GM12878 (cell line): ENCODE measurements around the gene THADA. TPM values are rescaled to one million over a fixed set of nuclear protein-coding genes. Genes with fewer than 3 reads are reported as not detected.

Experiments
- ATAC-seq: fragments of 200-7000 bp; cut with Tn5 transposase; 3 replicates; pipeline ENCODE4 v1.9.1; 2020; ENCODE audit warnings: mild to moderate bottlenecking, moderate library complexity
- BruUV-seq: library from RNA; stranded (reverse); fragments of 400-500 nt; replicated peaks from 2 replicates; lab custom pipeline; 2021; lab: Mats Ljungman, UMichigan
- CTCF ChIA-PET: fragments of 300-600 bp; sonication (Branson Sonifier 250); formaldehyde crosslinking; extraction: SDS; loops from one replicate; lab custom pipeline; 2021; ENCODE audit warnings: inconsistent platforms; lab: Yijun Ruan, JAX
- POLR2A ChIA-PET: fragments of 350-600 bp; formaldehyde crosslinking; extraction: SDS; loops from one replicate; lab custom pipeline; 2021; ENCODE audit warnings: inconsistent platforms; lab: Charles Lee
- RAD21 ChIA-PET: fragments of 300-600 bp; sonication (Branson Sonifier 250); formaldehyde crosslinking; loops from one replicate; lab custom pipeline; 2023; ENCODE audit warnings: antibody characterized with exemption; ENCODE audit not compliant: unreplicated experiment; lab: Charles Lee
- SMC1A ChIA-PET: fragments of 300-600 bp; sonication (Branson Sonifier 250); formaldehyde crosslinking; loops from one replicate; lab custom pipeline; 2023; ENCODE audit not compliant: unreplicated experiment, uncharacterized antibody; lab: Charles Lee
- DNase-seq: peaks from one replicate; pipeline ENCODE4 v3.0.0-alpha.2; 2011; ENCODE audit warnings: low read depth, low spot score
- FAIRE-seq: peaks from 3 replicates; lab custom pipeline; 2011; peaks lifted over from hg19 to GRCh38; lab: Jason Lieb, UNC
- H2AFZ ChIP-seq: 2 replicates; pipeline ENCODE4 v1.6.0; 2011; ENCODE audit warnings: low read depth, low read length, control low read depth; ENCODE audit not compliant: control insufficient read depth
- H3K27ac ChIP-seq: 2 replicates; pipeline ENCODE4 v1.5.1; 2011; ENCODE audit warnings: control low read depth; ENCODE audit not compliant: control insufficient read depth, insufficient read depth
- H3K27me3 ChIP-seq, 2 experiments: replicated peaks in 1 of 2; 2 replicates each; pipeline versions ENCODE4 v1.6.0 to v1.6.1; 2011; ENCODE audit warnings: low read length in 1 of 2; ENCODE audit not compliant: control insufficient read depth in 2 of 2, insufficient read depth in 2 of 2
- H3K36me3 ChIP-seq, 2 experiments: 2 replicates each; pipeline ENCODE4 v1.5.1; 2011; ENCODE audit warnings: low read length in 1 of 2; ENCODE audit not compliant: control insufficient read depth in 2 of 2, insufficient read depth in 2 of 2
- H3K4me1 ChIP-seq: 2 replicates; pipeline ENCODE4 v1.6.1; 2011; ENCODE audit warnings: mild to moderate bottlenecking, low read length, moderate library complexity, mixed read lengths; ENCODE audit not compliant: control insufficient read depth, insufficient read depth
- H3K4me2 ChIP-seq: 2 replicates; pipeline ENCODE4 v1.6.0; 2011; ENCODE audit warnings: control low read depth; ENCODE audit not compliant: control insufficient read depth, insufficient read depth
- H3K4me3 ChIP-seq: fragments of 200-600 bp; sonication (generic); 2 replicates; pipeline ENCODE4 v1.5.1; 2016
- H3K79me2 ChIP-seq: 2 replicates; pipeline ENCODE4 v1.6.0; 2011; ENCODE audit warnings: low read length; ENCODE audit not compliant: control insufficient read depth, insufficient read depth
- H3K9ac ChIP-seq: 2 replicates; pipeline ENCODE4 v1.8.0; 2011; ENCODE audit warnings: low read length, control low read depth, mixed read lengths; ENCODE audit not compliant: control insufficient read depth, insufficient read depth
- H3K9me3 ChIP-seq: replicated peaks from 3 replicates; pipeline ENCODE4 v1.5.1; 2011; ENCODE audit warnings: mild to moderate bottlenecking, low read length; ENCODE audit not compliant: control insufficient read depth, insufficient read depth
- H4K20me1 ChIP-seq: 2 replicates; pipeline ENCODE4 v1.6.0; 2011; ENCODE audit not compliant: control insufficient read depth, insufficient read depth
- CHD1 ChIP-seq: IDR thresholded peaks from 2 replicates; pipeline ENCODE4 v1.6.1; 2012; ENCODE audit warnings: low read depth, low read length, improper control_type of control experiment
- KLF5 ChIP-seq: fragments of 450-650 bp; IDR thresholded peaks from 2 replicates; pipeline ENCODE4 v1.6.1; 2014; ENCODE audit warnings: mild to moderate bottlenecking; ENCODE audit not compliant: partially characterized antibody
- NFIC ChIP-seq: IDR thresholded peaks from 2 replicates; pipeline ENCODE4 v1.6.1; 2012; ENCODE audit warnings: low read depth, mild to moderate bottlenecking, inconsistent platforms, low read length, moderate library complexity
- NR2C1 ChIP-seq: fragments of 450-650 bp; IDR thresholded peaks from 2 replicates; pipeline ENCODE4 v1.6.1; 2017; ENCODE audit warnings: antibody characterized with exemption, mild to moderate bottlenecking, moderate library complexity
- ZNF207 ChIP-seq: fragments of 450-650 bp; IDR thresholded peaks from 2 replicates; pipeline ENCODE4 v1.6.1; 2014; ENCODE audit warnings: antibody characterized with exemption, mild to moderate bottlenecking, borderline replicate concordance
- WGBS: methylation state at CpG from one replicate; pipeline ENCODE4 v1.1.6; 2016; ENCODE audit warnings: low lambda C conversion rate; ENCODE audit not compliant: insufficient replicate concordance, insufficient coverage; ENCODE audit errors: missing lambda C conversion rate; 5-methylcytosine and 5-hydroxymethylcytosine counted together
- in situ Hi-C: fragments of 300-500 bp; cut with MboI; formaldehyde crosslinking; loops from 9 replicates; pipeline ENCODE4 v1.14.3; 2018; ENCODE audit warnings: mixed read lengths
- intact Hi-C: fragments of 100-400 bp; cut with micrococcal nuclease; formaldehyde crosslinking; loops from one replicate; pipeline ENCODE4 v1.14.2; 2022; ENCODE audit not compliant: unreplicated experiment
- polyA plus RNA-seq, 11 experiments: library from polyadenylated mRNA; depleted of rRNA in 4 of 11; unstranded in 6 of 11; stranded (reverse) in 5 of 11; fragments of >200 nt; fragmentation: Nextera tagmentation in 4 of 11; fragmentation: Illumina TruSeq in 1 of 11; extraction: Ambion mirVana in 4 of 11; extraction: Trizol in 1 of 11; gene quantifications; 1 replicate in 1 of 11; 2 replicates in 10 of 11; pipeline versions ENCODE4 v1.2.1 to v1.2.3, GENCODE V29; 2011 to 2016; ENCODE audit warnings: inconsistent platforms in 2 of 11, missing spikeins in 2 of 11, low read depth in 1 of 11
- total RNA-seq, 4 experiments: library from RNA; depleted of rRNA in 3 of 4; stranded (reverse); fragments of >200 nt in 3 of 4; fragmentation: Illumina TruSeq in 1 of 4; extraction: Trizol in 1 of 4; gene quantifications; 2 replicates each; pipeline versions ENCODE4 v1.2.1 to v1.2.3, GENCODE V29; 2013 to 2021
- TF ChIP-seq, protein P1 (sequence below): fragments of 450-650 bp; IDR thresholded peaks from 2 replicates; pipeline ENCODE4 v1.6.1; 2016; ENCODE audit warnings: mild to moderate bottlenecking
- TF ChIP-seq, protein P2 (sequence below): IDR thresholded peaks from 2 replicates; pipeline ENCODE4 v1.6.1; 2011; ENCODE audit warnings: borderline replicate concordance, low read depth, mild to moderate bottlenecking, moderate library complexity, low read length; ENCODE audit not compliant: insufficient read depth, poor library complexity, severe bottlenecking
- TF ChIP-seq, protein P3 (sequence below): fragments of 450-650 bp; formaldehyde crosslinking; IDR thresholded peaks from 2 replicates; pipeline ENCODE4 v1.4.0; 2020; ENCODE audit warnings: mild to moderate bottlenecking, moderate library complexity
- TF ChIP-seq, protein P4 (sequence below): IDR thresholded peaks from 2 replicates; pipeline ENCODE4 v1.6.1; 2011; ENCODE audit warnings: mild to moderate bottlenecking, low read depth, low read length, moderate library complexity; ENCODE audit not compliant: insufficient replicate concordance

The THADA gene
- total and polyA plus RNA-seq, 10 of the 15 experiments (the other 5 are each of a cell fraction or from before 2014, with no cell fraction given), result 14.6 to 33.2 (median 23.2) TPM

DNA sequence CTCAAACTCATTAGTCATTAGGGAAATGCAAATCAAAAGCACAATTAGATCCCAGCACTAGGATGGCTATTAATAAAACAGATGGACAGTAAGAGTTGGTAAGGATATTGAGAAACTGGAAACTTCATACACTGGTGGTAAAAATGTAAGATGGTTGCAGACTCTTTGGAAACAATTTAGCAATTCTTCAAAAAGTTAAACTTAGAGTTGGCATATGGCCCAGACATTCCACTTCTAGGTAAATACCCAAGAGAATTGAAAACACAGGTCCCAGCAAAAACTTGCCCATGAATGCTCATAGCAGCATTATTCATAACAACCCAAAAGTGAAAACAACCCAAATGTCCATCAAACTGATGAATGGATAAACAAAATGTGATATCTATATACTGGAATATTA is 284.6 kb downstream of the THADA start:
- no peaks in the 10 kb centered on the region for H3K27me3 ChIP-seq
- H4K20me1 ChIP-seq, result no peaks in the 10 kb centered on the region
- TF ChIP-seq KLF5, result no peak
- TF ChIP-seq ZNF207, result no peak
- TF ChIP-seq, protein P1, sequence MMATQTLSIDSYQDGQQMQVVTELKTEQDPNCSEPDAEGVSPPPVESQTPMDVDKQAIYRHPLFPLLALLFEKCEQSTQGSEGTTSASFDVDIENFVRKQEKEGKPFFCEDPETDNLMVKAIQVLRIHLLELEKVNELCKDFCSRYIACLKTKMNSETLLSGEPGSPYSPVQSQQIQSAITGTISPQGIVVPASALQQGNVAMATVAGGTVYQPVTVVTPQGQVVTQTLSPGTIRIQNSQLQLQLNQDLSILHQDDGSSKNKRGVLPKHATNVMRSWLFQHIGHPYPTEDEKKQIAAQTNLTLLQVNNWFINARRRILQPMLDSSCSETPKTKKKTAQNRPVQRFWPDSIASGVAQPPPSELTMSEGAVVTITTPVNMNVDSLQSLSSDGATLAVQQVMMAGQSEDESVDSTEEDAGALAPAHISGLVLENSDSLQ, result 0 out of 2 replicates have a peak, but pooled peaks have one; percentile 9
- SMC1A ChIA-PET, result interaction anchor here (1.5 kb wide), 2 partner anchors 23 to 24 kb away, joined by 3 read pairs; no protein-coding TSS in a partner anchor
- in situ Hi-C loops (no loop called here), intact Hi-C loops (no loop called here)
- no peak overlapping the region for H3K27ac ChIP-seq
- ATAC-seq, result no peak
- CTCF ChIA-PET, result no interaction called here
- no peak for FAIRE-seq
- H2AFZ ChIP-seq, result no peak overlapping the region
- POLR2A ChIA-PET, result no interaction called here
- H3K4me1 ChIP-seq, result peaks cover 13% of the 10 kb centered on the region; the same call in 1 of the 2 replicates
- no peaks in the 10 kb centered on the region; the same call in 2 of the 3 replicates for H3K9me3 ChIP-seq
- no peak overlapping the region for H3K4me3 ChIP-seq
- no peak overlapping the region for H3K4me2 ChIP-seq
- H3K79me2 ChIP-seq, result no peaks in the 10 kb centered on the region
- no TSS peak for BruUV-seq
- H3K9ac ChIP-seq, result no peak overlapping the region
- DNase-seq, result no peak
- RAD21 ChIA-PET, result no interaction called here
- no peaks in the 10 kb centered on the region; a peak in 1 of 4 replicates for H3K36me3 ChIP-seq

DNA sequence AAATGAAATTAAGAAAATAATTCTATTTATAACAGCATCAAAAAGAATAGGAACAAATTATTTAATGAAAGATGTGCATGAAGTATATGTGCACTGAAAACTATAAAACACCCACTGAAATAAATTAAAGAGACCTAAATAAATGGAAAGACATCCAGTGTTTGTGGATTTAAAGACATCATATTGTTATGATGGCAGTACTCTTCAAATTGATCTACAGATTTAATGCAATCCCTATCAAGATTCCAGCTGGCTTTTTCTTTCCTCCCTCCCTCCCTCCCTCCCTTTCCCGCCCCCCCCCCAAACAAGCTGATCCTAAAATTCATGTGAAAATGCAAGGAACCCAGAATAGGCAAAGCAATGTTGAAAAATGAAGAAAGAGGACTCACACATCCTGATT is 285.9 kb downstream of the THADA start:
- Histone ChIP-seq H3K79me2 (no peaks in the 10 kb centered on the region), H3K9ac (no peak overlapping the region), H3K9me3 (no peaks in the 10 kb centered on the region; the same call in 2 of the 3 replicates), H3K36me3 (no peaks in the 10 kb centered on the region), H3K4me2 (no peak overlapping the region), H3K27me3 (no peaks in the 10 kb centered on the region), H3K27ac (no peak overlapping the region), H2AFZ (no peak overlapping the region), H3K4me1 (peaks cover 13% of the 10 kb centered on the region; the same call in 1 of the 2 replicates), H3K4me3 (no peak overlapping the region), H4K20me1 (no peaks in the 10 kb centered on the region)
- in situ Hi-C loops (no loop called here), intact Hi-C loops (no loop called here)
- DNase-seq, result no peak
- ChIA-PET POLR2A (no interaction called here), CTCF (no interaction called here), RAD21 (no interaction called here), SMC1A (no interaction called here)
- ATAC-seq, result no peak
- FAIRE-seq, result no peak
- no CpG with 5 or more reads among the region's 1 CpG for WGBS
- BruUV-seq, result no TSS peak
- TF ChIP-seq, protein P2, sequence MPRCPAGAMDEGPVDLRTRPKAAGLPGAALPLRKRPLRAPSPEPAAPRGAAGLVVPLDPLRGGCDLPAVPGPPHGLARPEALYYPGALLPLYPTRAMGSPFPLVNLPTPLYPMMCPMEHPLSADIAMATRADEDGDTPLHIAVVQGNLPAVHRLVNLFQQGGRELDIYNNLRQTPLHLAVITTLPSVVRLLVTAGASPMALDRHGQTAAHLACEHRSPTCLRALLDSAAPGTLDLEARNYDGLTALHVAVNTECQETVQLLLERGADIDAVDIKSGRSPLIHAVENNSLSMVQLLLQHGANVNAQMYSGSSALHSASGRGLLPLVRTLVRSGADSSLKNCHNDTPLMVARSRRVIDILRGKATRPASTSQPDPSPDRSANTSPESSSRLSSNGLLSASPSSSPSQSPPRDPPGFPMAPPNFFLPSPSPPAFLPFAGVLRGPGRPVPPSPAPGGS, result no peak
- TF ChIP-seq NR2C1 (no peak), NFIC (no peak), CHD1 (no peak)
- TF ChIP-seq, protein P3, sequence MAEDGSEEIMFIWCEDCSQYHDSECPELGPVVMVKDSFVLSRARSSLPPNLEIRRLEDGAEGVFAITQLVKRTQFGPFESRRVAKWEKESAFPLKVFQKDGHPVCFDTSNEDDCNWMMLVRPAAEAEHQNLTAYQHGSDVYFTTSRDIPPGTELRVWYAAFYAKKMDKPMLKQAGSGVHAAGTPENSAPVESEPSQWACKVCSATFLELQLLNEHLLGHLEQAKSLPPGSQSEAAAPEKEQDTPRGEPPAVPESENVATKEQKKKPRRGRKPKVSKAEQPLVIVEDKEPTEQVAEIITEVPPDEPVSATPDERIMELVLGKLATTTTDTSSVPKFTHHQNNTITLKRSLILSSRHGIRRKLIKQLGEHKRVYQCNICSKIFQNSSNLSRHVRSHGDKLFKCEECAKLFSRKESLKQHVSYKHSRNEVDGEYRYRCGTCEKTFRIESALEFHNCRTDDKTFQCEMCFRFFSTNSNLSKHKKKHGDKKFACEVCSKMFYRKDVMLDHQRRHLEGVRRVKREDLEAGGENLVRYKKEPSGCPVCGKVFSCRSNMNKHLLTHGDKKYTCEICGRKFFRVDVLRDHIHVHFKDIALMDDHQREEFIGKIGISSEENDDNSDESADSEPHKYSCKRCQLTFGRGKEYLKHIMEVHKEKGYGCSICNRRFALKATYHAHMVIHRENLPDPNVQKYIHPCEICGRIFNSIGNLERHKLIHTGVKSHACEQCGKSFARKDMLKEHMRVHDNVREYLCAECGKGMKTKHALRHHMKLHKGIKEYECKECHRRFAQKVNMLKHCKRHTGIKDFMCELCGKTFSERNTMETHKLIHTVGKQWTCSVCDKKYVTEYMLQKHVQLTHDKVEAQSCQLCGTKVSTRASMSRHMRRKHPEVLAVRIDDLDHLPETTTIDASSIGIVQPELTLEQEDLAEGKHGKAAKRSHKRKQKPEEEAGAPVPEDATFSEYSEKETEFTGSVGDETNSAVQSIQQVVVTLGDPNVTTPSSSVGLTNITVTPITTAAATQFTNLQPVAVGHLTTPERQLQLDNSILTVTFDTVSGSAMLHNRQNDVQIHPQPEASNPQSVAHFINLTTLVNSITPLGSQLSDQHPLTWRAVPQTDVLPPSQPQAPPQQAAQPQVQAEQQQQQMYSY (CRISPR knock-in tag), result no peak
- TF ChIP-seq, protein P4, sequence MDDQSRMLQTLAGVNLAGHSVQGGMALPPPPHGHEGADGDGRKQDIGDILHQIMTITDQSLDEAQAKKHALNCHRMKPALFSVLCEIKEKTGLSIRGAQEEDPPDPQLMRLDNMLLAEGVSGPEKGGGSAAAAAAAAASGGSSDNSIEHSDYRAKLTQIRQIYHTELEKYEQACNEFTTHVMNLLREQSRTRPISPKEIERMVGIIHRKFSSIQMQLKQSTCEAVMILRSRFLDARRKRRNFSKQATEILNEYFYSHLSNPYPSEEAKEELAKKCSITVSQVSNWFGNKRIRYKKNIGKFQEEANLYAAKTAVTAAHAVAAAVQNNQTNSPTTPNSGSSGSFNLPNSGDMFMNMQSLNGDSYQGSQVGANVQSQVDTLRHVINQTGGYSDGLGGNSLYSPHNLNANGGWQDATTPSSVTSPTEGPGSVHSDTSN, result no peak
